H9 (cell line): ENCODE results near the gene NFX1. TPM values are rescaled to one million over a fixed set of nuclear protein-coding genes. Genes with fewer than 3 reads are reported as not detected.

Experiments
- DNase-seq: peaks from one replicate; pipeline ENCODE4 v3.0.0-alpha.2; 2017
- H2AFZ ChIP-seq: one replicate; pipeline ENCODE4 v1.6.1; 2013; ENCODE audit warnings: mild to moderate bottlenecking, low read length, control low read depth, moderate library complexity
- H2AK5ac ChIP-seq: 2 replicates; pipeline ENCODE4 v1.6.1; 2013; ENCODE audit warnings: low read length, control low read depth, mixed read lengths; ENCODE audit not compliant: insufficient read length
- H2BK120ac ChIP-seq: one replicate; pipeline ENCODE4 v1.6.1; 2013; ENCODE audit warnings: low read depth, mild to moderate bottlenecking, low read length, control low read depth, inconsistent platforms; ENCODE audit not compliant: poor library complexity, severe bottlenecking
- H2BK12ac ChIP-seq: 2 replicates; pipeline ENCODE4 v1.6.1; 2013; ENCODE audit warnings: low read length, control low read depth, mixed read lengths, low read depth; ENCODE audit not compliant: insufficient read length
- H2BK15ac ChIP-seq: 2 replicates; pipeline ENCODE4 v1.6.1; 2013; ENCODE audit warnings: low read depth, low read length, control low read depth
- H2BK20ac ChIP-seq: one replicate; pipeline ENCODE4 v1.6.1; 2013; ENCODE audit warnings: low read depth, mild to moderate bottlenecking, low read length, control low read depth, inconsistent platforms; ENCODE audit not compliant: poor library complexity, severe bottlenecking
- H2BK5ac ChIP-seq: 2 replicates; pipeline ENCODE4 v1.6.1; 2013; ENCODE audit warnings: low read length, control low read depth, mixed read lengths; ENCODE audit not compliant: insufficient read length
- H3K14ac ChIP-seq: 2 replicates; pipeline ENCODE4 v1.6.1; 2013; ENCODE audit warnings: low read length, control low read depth; ENCODE audit not compliant: insufficient read depth
- H3K18ac ChIP-seq: 2 replicates; pipeline ENCODE4 v1.6.1; 2013; ENCODE audit warnings: low read depth, mild to moderate bottlenecking, mixed read lengths, low read length, control low read depth; ENCODE audit not compliant: insufficient read length
- H3K23ac ChIP-seq: 2 replicates; pipeline ENCODE4 v1.6.1; 2013; ENCODE audit warnings: low read length, control low read depth, mixed read lengths, low read depth; ENCODE audit not compliant: insufficient read length
- H3K23me2 ChIP-seq: 2 replicates; pipeline ENCODE4 v1.6.1; 2013; ENCODE audit warnings: low read depth, mild to moderate bottlenecking, mixed read lengths, low read length, control low read depth; ENCODE audit not compliant: insufficient read length, poor library complexity, severe bottlenecking
- H3K27ac ChIP-seq: 2 replicates; pipeline ENCODE4 v1.5.1; 2013; ENCODE audit warnings: low read length, control low read depth, mixed read lengths, low read depth; ENCODE audit not compliant: insufficient read length
- H3K27me3 ChIP-seq: 2 replicates; pipeline ENCODE4 v1.6.1; 2013; ENCODE audit warnings: low read length, control low read depth, inconsistent platforms; ENCODE audit not compliant: insufficient read depth
- H3K4ac ChIP-seq: 2 replicates; pipeline ENCODE4 v1.6.1; 2013; ENCODE audit warnings: low read depth, mild to moderate bottlenecking, control low read depth, inconsistent platforms, low read length, moderate library complexity
- H3K4me1 ChIP-seq: 2 replicates; pipeline ENCODE4 v1.6.1; 2013; ENCODE audit warnings: low read length, control low read depth, inconsistent platforms; ENCODE audit not compliant: insufficient read depth
- H3K4me2 ChIP-seq: 2 replicates; pipeline ENCODE4 v1.6.1; 2013; ENCODE audit warnings: low read length, control low read depth, mixed read lengths; ENCODE audit not compliant: insufficient read length, insufficient read depth
- H3K56ac ChIP-seq: 2 replicates; pipeline ENCODE4 v1.6.1; 2013; ENCODE audit warnings: low read depth, mild to moderate bottlenecking, mixed read lengths, low read length, control low read depth; ENCODE audit not compliant: insufficient read length
- H3K79me1 ChIP-seq: 2 replicates; pipeline ENCODE4 v1.6.1; 2013; ENCODE audit warnings: low read depth, mild to moderate bottlenecking, moderate library complexity, low read length, control low read depth, inconsistent platforms; ENCODE audit not compliant: insufficient read depth, poor library complexity, severe bottlenecking
- H3K79me2 ChIP-seq: 2 replicates; pipeline ENCODE4 v1.6.1; 2013; ENCODE audit warnings: low read length, control low read depth, inconsistent platforms; ENCODE audit not compliant: insufficient read depth
- H3K9ac ChIP-seq: 2 replicates; pipeline ENCODE4 v1.6.1; 2013; ENCODE audit warnings: low read length, control low read depth, mixed read lengths; ENCODE audit not compliant: insufficient read length; ENCODE audit errors: extremely low read depth
- H3K9me3 ChIP-seq: one replicate; pipeline ENCODE4 v1.6.1; 2013; ENCODE audit warnings: low read depth, low read length, inconsistent platforms; ENCODE audit not compliant: control insufficient read depth
- H3T11ph ChIP-seq: one replicate; pipeline ENCODE4 v1.6.1; 2013; ENCODE audit warnings: mild to moderate bottlenecking, low read length, control low read depth, inconsistent platforms
- H4K20me1 ChIP-seq: one replicate; pipeline ENCODE4 v1.6.1; 2013; ENCODE audit not compliant: control insufficient read depth, insufficient read length, insufficient read depth
- H4K5ac ChIP-seq: 2 replicates; pipeline ENCODE4 v1.6.1; 2013; ENCODE audit warnings: low read depth, mild to moderate bottlenecking, mixed read lengths, low read length, control low read depth; ENCODE audit not compliant: insufficient read length
- H4K8ac ChIP-seq: replicated peaks from 2 replicates; pipeline ENCODE4 v1.6.1; 2013; ENCODE audit warnings: low read length, control low read depth, mixed read lengths, low read depth; ENCODE audit not compliant: insufficient read length
- H4K91ac ChIP-seq: 2 replicates; pipeline ENCODE4 v1.6.1; 2013; ENCODE audit warnings: low read depth, mild to moderate bottlenecking, moderate library complexity, mixed read lengths, low read length, control low read depth; ENCODE audit not compliant: insufficient read length
- H3K27ac Mint-ChIP-seq, 3 experiments: 2 replicates in 2 of 3; 3 replicates in 1 of 3; pipeline ENCODE4 v1.8.0; 2020 to 2021; ENCODE audit warnings: mixed read lengths in 3 of 3, mild to moderate bottlenecking in 1 of 3, moderate library complexity in 1 of 3
- H3K27me3 Mint-ChIP-seq: 2 replicates; pipeline ENCODE4 v1.8.0; 2021; ENCODE audit warnings: low read depth, mild to moderate bottlenecking, moderate library complexity, mixed read lengths
- H3K36me3 Mint-ChIP-seq, 3 experiments: 2 replicates in 2 of 3; 3 replicates in 1 of 3; pipeline ENCODE4 v1.8.0; 2020 to 2021; ENCODE audit warnings: low read depth in 3 of 3, mixed read lengths in 3 of 3; ENCODE audit not compliant: insufficient read depth in 1 of 3
- H3K4me1 Mint-ChIP-seq, 2 experiments: 2 replicates each; pipeline ENCODE4 v1.8.0; 2020; ENCODE audit warnings: mixed read lengths in 2 of 2
- H3K4me3 Mint-ChIP-seq, 2 experiments: 2 replicates in 1 of 2; 3 replicates in 1 of 2; pipeline ENCODE4 v1.8.0; 2020 to 2021; ENCODE audit warnings: mild to moderate bottlenecking in 2 of 2, mixed read lengths in 2 of 2, moderate library complexity in 1 of 2
- H3K9me3 Mint-ChIP-seq, 2 experiments: 2 replicates in 1 of 2; 3 replicates in 1 of 2; pipeline ENCODE4 v1.8.0; 2020; ENCODE audit warnings: mild to moderate bottlenecking in 2 of 2, mixed read lengths in 2 of 2, moderate library complexity in 1 of 2
- CTCF ChIP-seq: fragments of 200-600 bp; sonication (generic); conservative IDR thresholded peaks from 3 replicates; pipeline ENCODE4 v1.8.0; 2021; ENCODE audit warnings: antibody characterized with exemption, mild to moderate bottlenecking
- WGBS: extraction: QIAGEN DNeasy Blood & Tissue Kit; methylation state at CpG from one replicate; pipeline ENCODE4 v1.1.7; 2013; ENCODE audit warnings: missing lambda C conversion rate, low lambda C conversion rate, mixed read lengths; ENCODE audit not compliant: insufficient read length; ENCODE audit errors: extremely low coverage; 5-methylcytosine and 5-hydroxymethylcytosine counted together
- total RNA-seq: library from RNA; stranded (reverse); gene quantifications from 2 replicates; pipeline ENCODE4 v1.2.1, GENCODE V29; 2021

Gene NFX1
- total RNA-seq, 1 experiment from 2014 or later = 35.1 TPM

- no peak for TF ChIP-seq CTCF
- H3K4me1 ChIP-seq = peaks cover 4% of the 10 kb centered on the region; the same call in 1 of the 2 replicates
- no peak overlapping the region for H4K91ac ChIP-seq
- H3K56ac ChIP-seq = no peak overlapping the region
- H2BK20ac ChIP-seq = no peak overlapping the region
- H3K79me2 ChIP-seq = no peaks in the 10 kb centered on the region
- H3K27ac ChIP-seq = no peak overlapping the region
- H2BK120ac ChIP-seq = no peak overlapping the region
- no peak overlapping the region for H2AK5ac ChIP-seq
- no peaks in the 10 kb centered on the region for H3K9me3 ChIP-seq
- no peak overlapping the region for H2BK5ac ChIP-seq
- Mint-ChIP-seq H3K4me1 (peaks cover 36 to 46% of the 10 kb centered on the region in 2 experiments), H3K36me3 (no peaks in the 10 kb centered on the region), H3K27me3 (no peaks in the 10 kb centered on the region; the same call in 1 of the 2 replicates), H3K9me3 (no peaks in the 10 kb centered on the region), H3K27ac (peak overlapping the region; percentile 49 to 82 (median 62); a peak in 3 of 7 replicates), H3K4me3 (no peak overlapping the region)
- no peak overlapping the region for H3K14ac ChIP-seq
- H2AFZ ChIP-seq = no peak overlapping the region
- H2BK12ac ChIP-seq = no peak overlapping the region
- no peak overlapping the region for H3K4me2 ChIP-seq
- DNase-seq = no peak
- H3K23me2 ChIP-seq = no peaks in the 10 kb centered on the region
- H3K27me3 ChIP-seq = no peaks in the 10 kb centered on the region
- H3K4ac ChIP-seq = no peak overlapping the region
- H3T11ph ChIP-seq = no peak overlapping the region
- WGBS = no CpG with 5 or more reads among the region's 12 CpGs
- H3K79me1 ChIP-seq = no peaks in the 10 kb centered on the region
- H3K9ac ChIP-seq = no peak overlapping the region
- no peaks in the 10 kb centered on the region for H4K20me1 ChIP-seq
- H3K18ac ChIP-seq = no peak overlapping the region
- no peak overlapping the region for H2BK15ac ChIP-seq
- H3K23ac ChIP-seq = no peak overlapping the region
- no peak overlapping the region for H4K8ac ChIP-seq
- H4K5ac ChIP-seq = no peak overlapping the region
Observed at GRCh38 chr9:33377089-33377715, 86.9 kb downstream of the NFX1 start.
